Pancreas (tissue), 10 donors: ENCODE data around the gene ASS1. TPM values are rescaled to one million over a fixed set of nuclear protein-coding genes. Genes with fewer than 3 reads are reported as not detected.

Source experiments
- ATAC-seq, 4 donors: fragments of 200-7000 bp; cut with Tn5 transposase; one replicate each; pipeline versions ENCODE4 v1.8.0 to v1.9.1; 2020; ENCODE audit warnings: mild to moderate bottlenecking in 4 of 4, moderate library complexity in 4 of 4
- DNase-seq, 6 donors: peaks; one replicate each; pipeline ENCODE4 v3.0.0-alpha.2; 2020
- FAIRE-seq: peaks from 2 replicates; lab custom pipeline; 2012; peaks lifted over from hg19 to GRCh38; lab: Jason Lieb, UNC
- H3K27ac ChIP-seq, 4 donors: fragments of 200-600 bp; sonication (generic); 1 replicate in 3 of 4; 2 replicates in 1 of 4; pipeline versions ENCODE4 v1.5.0 to v1.8.0; 2020
- H3K27me3 ChIP-seq, 4 donors: fragments of 200-600 bp; one replicate each; pipeline ENCODE4 v1.8.0; 2021
- H3K36me3 ChIP-seq, 3 donors: fragments of 200-600 bp; sonication (generic) in 1 of 3; one replicate each; pipeline versions ENCODE4 v1.5.0 to v1.8.0; 2020 to 2021
- H3K4me1 ChIP-seq, 3 donors: fragments of 200-600 bp; one replicate each; pipeline ENCODE4 v1.8.0; 2021
- H3K4me3 ChIP-seq, 4 donors: fragments of 200-600 bp; sonication (generic) in 2 of 4; one replicate each; pipeline versions ENCODE4 v1.5.0 to v1.8.0; 2020 to 2021
- H3K9me3 ChIP-seq, 4 donors: fragments of 200-600 bp; one replicate each; pipeline ENCODE4 v1.8.0; 2021
- WGBS, 2 donors: extraction: QIAGEN DNeasy Blood & Tissue Kit; methylation state at CpG; one replicate each; pipeline ENCODE4 v1.1.7; 2013; 5-methylcytosine and 5-hydroxymethylcytosine counted together
- intact Hi-C, 3 donors: fragments of 100-400 bp; cut with DNase I; formaldehyde crosslinking; loops; one replicate each; pipeline versions ENCODE4 v1.11.1 to v1.14.2; 2022
- polyA plus RNA-seq, 2 donors: library from polyadenylated mRNA; stranded (reverse); fragments of 200-250 nt; gene quantifications; one replicate each; pipeline ENCODE4 v1.2.3, GENCODE V29; 2013
- total RNA-seq, 6 donors: library from RNA; stranded (reverse); fragmentation: NEBNext Ultra II Directional in 4 of 6; extraction: Animal tissue kit (Norgen Biotek cat#: 25700) in 4 of 6; gene quantifications; one replicate each; pipeline versions ENCODE4 v1.2.1 to v1.2.4, GENCODE V29; 2021 to 2023
- TF ChIP-seq, protein P1 (sequence below), 4 donors: fragments of 200-600 bp; sonication (generic) in 3 of 4; IDR thresholded peaks; one replicate each; pipeline versions ENCODE4 v1.5.0 to v1.8.0; 2021; ENCODE audit warnings: antibody characterized with exemption in 4 of 4
- donor health status: healthy with polysubstance abuse.
- donor health status: DM: no; HTN: no; CAD: no; lungs with moderate emphysema.
- donor health status: DM: no; HTN: no; CAD: no.
- donor health status: control.
- donor health status: control.
- donor health status: Bipolar disorder and iron deficiency.
- donor health status: DM: yes; HTN: yes; CAD: no.
- donor health status: DM: no; HTN: no; CAD: no.
- donor health status: DM: no; HTN: no; CAD: no.
- donor health status: DM: yes; HTN: yes; CAD: no.

Gene ASS1
- total and polyA plus RNA-seq, 8 donors: 19.3 to 71.4 (median 27.1) TPM

DNA sequence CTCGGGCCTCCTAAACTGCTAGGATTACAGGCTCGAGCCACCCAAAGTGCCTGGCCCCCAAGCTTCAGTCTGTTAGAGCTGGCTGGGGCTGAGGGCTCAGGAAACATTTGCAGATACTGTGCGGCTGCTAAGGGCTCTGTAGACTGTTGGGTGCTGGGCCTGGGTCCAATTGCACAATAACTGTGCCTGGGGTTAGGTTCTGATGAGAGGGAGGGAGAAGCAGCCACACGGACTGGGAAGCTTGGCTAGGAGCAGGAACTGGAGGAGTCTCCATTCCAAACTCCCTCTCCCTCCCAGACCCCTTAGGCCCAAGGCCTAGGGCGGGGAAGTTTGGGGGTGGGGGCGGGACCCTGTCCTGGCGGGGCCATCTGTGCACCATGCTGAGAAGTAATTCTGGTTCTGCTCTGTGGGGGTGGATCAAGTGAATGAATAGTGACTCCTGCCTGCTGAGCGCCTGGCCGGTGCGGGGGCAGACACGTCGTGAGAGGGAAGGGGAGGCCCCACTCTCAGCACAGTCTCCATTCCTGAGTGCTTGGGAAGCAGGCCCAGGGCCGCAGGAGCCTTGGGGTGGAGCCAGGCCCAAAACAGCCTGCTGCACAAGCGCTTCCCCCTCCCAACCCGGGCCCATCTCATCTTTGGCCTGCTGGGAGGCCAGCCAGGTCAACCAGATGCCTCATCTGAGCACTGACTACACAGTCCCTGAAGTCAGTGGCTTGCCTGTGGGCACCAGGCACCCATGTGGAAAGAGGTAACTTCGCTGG, 1.5 kb downstream of the ASS1 start:
- FAIRE-seq (no peak), ATAC-seq (peak in 3 of 4 donors; percentile 2 to 15 (median 13)), DNase-seq (peak; percentile 48 to 78 (median 58))
- H3K27me3 ChIP-seq: no peaks in the 10 kb centered on the region
- intact Hi-C loops: no loop called here
- peak overlapping the region in 2 of 4 donors; percentile 60 to 65 for H3K4me3 ChIP-seq
- peaks cover 13 to 26% (median 14%) of the 10 kb centered on the region in 3 donors for H3K4me1 ChIP-seq
- peak overlapping the region; percentile 25 to 66 (median 44) for H3K27ac ChIP-seq
- H3K9me3 ChIP-seq: no peaks in the 10 kb centered on the region
- no peaks in the 10 kb centered on the region for H3K36me3 ChIP-seq
- TF ChIP-seq, protein P1, sequence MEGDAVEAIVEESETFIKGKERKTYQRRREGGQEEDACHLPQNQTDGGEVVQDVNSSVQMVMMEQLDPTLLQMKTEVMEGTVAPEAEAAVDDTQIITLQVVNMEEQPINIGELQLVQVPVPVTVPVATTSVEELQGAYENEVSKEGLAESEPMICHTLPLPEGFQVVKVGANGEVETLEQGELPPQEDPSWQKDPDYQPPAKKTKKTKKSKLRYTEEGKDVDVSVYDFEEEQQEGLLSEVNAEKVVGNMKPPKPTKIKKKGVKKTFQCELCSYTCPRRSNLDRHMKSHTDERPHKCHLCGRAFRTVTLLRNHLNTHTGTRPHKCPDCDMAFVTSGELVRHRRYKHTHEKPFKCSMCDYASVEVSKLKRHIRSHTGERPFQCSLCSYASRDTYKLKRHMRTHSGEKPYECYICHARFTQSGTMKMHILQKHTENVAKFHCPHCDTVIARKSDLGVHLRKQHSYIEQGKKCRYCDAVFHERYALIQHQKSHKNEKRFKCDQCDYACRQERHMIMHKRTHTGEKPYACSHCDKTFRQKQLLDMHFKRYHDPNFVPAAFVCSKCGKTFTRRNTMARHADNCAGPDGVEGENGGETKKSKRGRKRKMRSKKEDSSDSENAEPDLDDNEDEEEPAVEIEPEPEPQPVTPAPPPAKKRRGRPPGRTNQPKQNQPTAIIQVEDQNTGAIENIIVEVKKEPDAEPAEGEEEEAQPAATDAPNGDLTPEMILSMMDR (IDR thresholded peaks at IDR 0.05): no peak
- WGBS, 2 donors: 56 to 62% methylated on average over 16 of the region's 16 CpGs

DNA sequence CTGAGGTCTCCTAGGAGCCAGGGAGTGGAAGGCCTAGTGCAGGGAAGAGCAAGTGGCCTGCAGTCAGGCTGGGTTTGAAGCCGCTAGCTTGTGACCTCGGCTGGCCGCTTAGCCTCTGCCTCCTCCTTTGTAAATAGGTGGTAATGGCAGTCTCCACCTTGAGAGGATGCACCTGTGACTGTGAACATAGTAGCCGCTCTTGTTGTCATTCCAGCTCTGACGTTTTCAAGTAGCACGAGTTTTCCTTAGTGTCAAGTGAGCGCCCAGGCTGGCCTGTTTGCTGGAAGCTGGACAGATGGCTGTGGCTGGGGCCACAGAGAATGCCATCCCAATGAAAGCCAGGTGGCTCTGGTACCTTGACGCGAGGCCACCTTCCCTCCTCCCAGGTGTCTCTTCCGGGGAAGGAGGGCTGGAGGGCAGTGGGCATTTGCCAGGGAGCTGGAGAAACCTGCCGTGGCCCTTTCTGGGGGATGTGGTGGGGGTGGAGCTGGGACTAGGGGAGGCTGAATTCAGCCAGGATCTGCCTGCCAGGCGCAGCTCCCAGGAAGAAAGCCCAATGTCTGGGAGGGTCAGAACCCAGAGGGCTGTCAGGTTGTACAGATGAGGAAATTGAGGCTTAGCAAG, 2.5 kb downstream of the ASS1 start:
- WGBS, 2 donors: 83 to 84% methylated on average over 12 of the region's 12 CpGs
- Histone ChIP-seq H3K36me3 (no peaks in the 10 kb centered on the region), H3K27ac (no peak overlapping the region), H3K4me3 (no peak overlapping the region), H3K4me1 (peaks cover 21 to 34% (median 24%) of the 10 kb centered on the region in 3 donors), H3K9me3 (no peaks in the 10 kb centered on the region), H3K27me3 (no peaks in the 10 kb centered on the region)
- DNase-seq: peak in 2 of 6 donors; percentile 18 to 51
- TF ChIP-seq, protein P1 (IDR thresholded peaks at IDR 0.05): no peak
- intact Hi-C loops: no loop called here
- no peak for ATAC-seq
- FAIRE-seq: no peak

DNA sequence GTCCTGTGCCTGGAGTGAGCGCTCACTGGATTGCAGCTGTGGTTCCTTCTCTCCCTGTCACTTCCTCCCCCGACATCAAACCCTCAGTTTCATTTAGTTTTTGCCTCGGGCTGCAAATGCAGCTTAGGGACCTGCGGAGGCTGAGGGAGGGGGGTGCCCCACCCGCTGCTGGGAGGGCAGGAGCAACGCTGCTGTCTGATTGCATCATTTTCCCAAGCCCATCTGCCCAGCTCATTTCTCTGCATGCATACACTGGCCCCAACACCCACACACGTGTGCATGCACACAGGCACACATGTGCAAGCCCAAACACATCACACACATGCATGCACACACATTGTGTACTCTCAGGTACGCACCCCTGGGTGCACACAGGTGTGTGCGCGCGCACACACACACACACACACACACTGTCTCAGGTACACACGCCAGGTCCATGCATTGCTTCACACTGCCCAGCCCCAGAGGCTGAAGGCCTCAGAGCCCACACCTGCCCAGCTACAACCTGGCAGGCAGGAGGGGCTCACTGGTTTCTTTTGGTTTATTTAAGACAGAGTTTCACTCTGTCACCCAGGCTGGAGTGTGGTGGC, 3.4 kb downstream of the ASS1 start:
- ATAC-seq (no peak), FAIRE-seq (no peak), DNase-seq (peak in 2 of 6 donors; percentile 8 to 27)

DNA sequence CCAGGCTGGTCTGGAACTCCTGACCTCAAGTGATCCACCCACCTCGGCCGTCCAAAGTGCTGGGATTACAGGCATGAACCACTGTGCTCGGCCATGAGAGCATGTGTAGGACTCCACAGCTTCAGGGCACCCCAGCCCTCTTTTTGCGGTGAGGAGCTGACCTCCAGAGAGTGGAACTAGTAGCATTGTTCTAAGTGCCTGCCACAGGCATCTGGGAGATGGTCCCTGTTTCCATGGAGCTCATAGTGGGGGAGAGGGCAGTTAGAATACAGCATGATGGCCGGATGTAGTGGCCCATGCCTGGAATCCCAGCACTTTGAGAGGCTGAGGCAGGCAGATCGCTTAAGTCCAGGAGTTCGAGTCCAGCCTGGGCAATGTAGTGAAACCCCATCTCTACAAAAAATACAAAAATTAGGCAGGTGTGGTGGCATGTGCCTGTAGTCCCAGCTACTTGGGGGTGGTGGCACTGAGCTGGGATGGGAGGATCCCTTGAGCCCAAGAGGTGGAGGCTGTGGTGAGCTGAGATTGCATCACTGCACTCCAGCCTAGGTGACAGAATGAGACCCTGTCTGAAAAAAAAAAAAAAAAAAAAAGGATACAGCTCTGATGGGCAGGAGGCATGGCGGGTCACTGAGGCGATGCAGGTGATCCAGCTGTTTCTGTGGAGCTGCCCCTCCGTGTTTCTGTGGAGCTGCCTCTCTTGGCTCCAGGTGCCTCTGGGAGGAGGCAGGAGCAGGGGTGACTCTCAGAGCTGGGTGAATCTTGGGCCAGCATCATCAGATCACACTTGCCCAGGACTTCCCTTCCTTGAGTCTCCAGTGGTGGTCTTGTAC, 4.2 kb downstream of the ASS1 start:
- ATAC-seq: no peak
- H3K36me3 ChIP-seq: no peaks in the 10 kb centered on the region
- 92 to 93% methylated on average over 10 of the region's 10 CpGs for WGBS, 2 donors
- no peak overlapping the region for H3K27ac ChIP-seq
- intact Hi-C loops: no loop called here
- TF ChIP-seq, protein P1 (IDR thresholded peaks at IDR 0.05): no peak
- no peak for FAIRE-seq
- H3K4me1 ChIP-seq: peaks cover 24 to 45% (median 29%) of the 10 kb centered on the region in 3 donors
- no peaks in the 10 kb centered on the region for H3K27me3 ChIP-seq
- no peaks in the 10 kb centered on the region for H3K9me3 ChIP-seq
- peak in 2 of 6 donors; percentile 17 to 27 for DNase-seq
- H3K4me3 ChIP-seq: no peak overlapping the region

More for the DNA sequence above, 3.4 kb downstream of the ASS1 start:
- Histone ChIP-seq H3K27ac (no peak overlapping the region), H3K4me3 (no peak overlapping the region), H3K36me3 (no peaks in the 10 kb centered on the region), H3K27me3 (no peaks in the 10 kb centered on the region), H3K4me1 (peaks cover 22 to 36% (median 24%) of the 10 kb centered on the region in 3 donors), H3K9me3 (no peaks in the 10 kb centered on the region)
- TF ChIP-seq, protein P1 (IDR thresholded peaks at IDR 0.05): no peak
- WGBS, 2 donors: 78 to 81% methylated on average over 12 of the region's 12 CpGs
- intact Hi-C loops: no loop called here
